ENCODE results near the gene SMYD3.
A peak's percentile ranks its signal among the peaks of the same experiment; 100 is the strongest.

The SMYD3 gene

GRCh38 chr1:246397046-246397445, 110.0 kb downstream of the SMYD3 start:
- H3K27me3 Mint-ChIP-seq, result no peaks in the 10 kb centered on the region
- H3K4me3 Mint-ChIP-seq, result no peak overlapping the region
- H3K4me1 Mint-ChIP-seq, result peaks cover 7% of the 10 kb centered on the region
- no peak overlapping the region for H3K27ac Mint-ChIP-seq
- peaks cover 3% of the 10 kb centered on the region for H3K9me3 Mint-ChIP-seq
- ATAC-seq (ENCODE audit: low read depth) (no peak), DNase-seq (ENCODE audit: low spot score in 2 of 2) (no peak)
- H3K36me3 Mint-ChIP-seq, result peaks cover 18% of the 10 kb centered on the region

GRCh38 chr1:246396322-246396721, 110.8 kb downstream of the SMYD3 start:
- Mint-ChIP-seq H3K4me1 (peaks cover 7% of the 10 kb centered on the region), H3K36me3 (peaks cover 25% of the 10 kb centered on the region), H3K9me3 (peaks cover 7% of the 10 kb centered on the region), H3K4me3 (no peak overlapping the region), H3K27ac (no peak overlapping the region), H3K27me3 (no peaks in the 10 kb centered on the region)
- DNase-seq (ENCODE audit: low spot score in 2 of 2) (no peak), ATAC-seq (ENCODE audit: low read depth) (no peak)

- no peak for ATAC-seq (ENCODE audit: low read depth)
Observed at GRCh38 chr1:246394121-246394520, 113.0 kb downstream of the SMYD3 start.

GRCh38 chr1:246390855-246391254, 116.2 kb downstream of the SMYD3 start:
- DNase-seq (ENCODE audit: low spot score in 2 of 2), result no peak
- Mint-ChIP-seq H3K27ac (no peak overlapping the region), H3K4me1 (peaks cover 4% of the 10 kb centered on the region), H3K27me3 (no peaks in the 10 kb centered on the region), H3K4me3 (peak overlapping the region; percentile 1), H3K36me3 (peaks cover 25% of the 10 kb centered on the region), H3K9me3 (peaks cover 12% of the 10 kb centered on the region)
- ATAC-seq (ENCODE audit: low read depth), result no peak

More at GRCh38 chr1:246394121-246394520, 113.0 kb downstream of the SMYD3 start:
- DNase-seq (ENCODE audit: low spot score in 2 of 2), result no peak
- no peak overlapping the region for H3K27ac Mint-ChIP-seq
- peaks cover 7% of the 10 kb centered on the region for H3K4me1 Mint-ChIP-seq
- no peaks in the 10 kb centered on the region for H3K27me3 Mint-ChIP-seq
- H3K4me3 Mint-ChIP-seq, result no peak overlapping the region
- peaks cover 29% of the 10 kb centered on the region for H3K36me3 Mint-ChIP-seq
- H3K9me3 Mint-ChIP-seq, result peaks cover 12% of the 10 kb centered on the region

- Mint-ChIP-seq H3K9me3 (no peaks in the 10 kb centered on the region), H3K27me3 (no peaks in the 10 kb centered on the region), H3K4me3 (no peak overlapping the region), H3K27ac (no peak overlapping the region), H3K4me1 (peaks cover 2% of the 10 kb centered on the region), H3K36me3 (no peaks in the 10 kb centered on the region)
- ATAC-seq (ENCODE audit: low read depth), result no peak
- DNase-seq (ENCODE audit: low spot score in 2 of 2), result no peak
Observed at GRCh38 chr1:246384616-246385015, 122.5 kb downstream of the SMYD3 start.

GRCh38 chr1:246383791-246384190, 123.3 kb downstream of the SMYD3 start:
- Mint-ChIP-seq H3K27ac (no peak overlapping the region), H3K9me3 (no peaks in the 10 kb centered on the region), H3K4me3 (no peak overlapping the region), H3K27me3 (no peaks in the 10 kb centered on the region), H3K4me1 (peaks cover 2% of the 10 kb centered on the region), H3K36me3 (no peaks in the 10 kb centered on the region)
- ATAC-seq (ENCODE audit: low read depth), result no peak
- no peak for DNase-seq (ENCODE audit: low spot score in 2 of 2)

GRCh38 chr1:246383239-246383589, 123.9 kb downstream of the SMYD3 start:
- Mint-ChIP-seq H3K9me3 (no peaks in the 10 kb centered on the region), H3K36me3 (no peaks in the 10 kb centered on the region), H3K4me3 (no peak overlapping the region), H3K27ac (no peak overlapping the region), H3K4me1 (peaks cover 2% of the 10 kb centered on the region), H3K27me3 (no peaks in the 10 kb centered on the region)
- DNase-seq (ENCODE audit: low spot score in 2 of 2) (no peak), ATAC-seq (ENCODE audit: low read depth) (no peak)

- Mint-ChIP-seq H3K9me3 (no peaks in the 10 kb centered on the region), H3K4me1 (peaks cover 7% of the 10 kb centered on the region), H3K27ac (no peak overlapping the region), H3K4me3 (no peak overlapping the region), H3K27me3 (no peaks in the 10 kb centered on the region), H3K36me3 (no peaks in the 10 kb centered on the region)
- DNase-seq (ENCODE audit: low spot score in 2 of 2), result no peak
- ATAC-seq (ENCODE audit: low read depth), result no peak
Observed at GRCh38 chr1:246382589-246383238, 124.4 kb downstream of the SMYD3 start.

GRCh38 chr1:246381452-246381851, 125.6 kb downstream of the SMYD3 start:
- Mint-ChIP-seq H3K27me3 (no peaks in the 10 kb centered on the region), H3K9me3 (no peaks in the 10 kb centered on the region), H3K27ac (no peak overlapping the region), H3K4me3 (no peak overlapping the region), H3K4me1 (peaks cover 9% of the 10 kb centered on the region), H3K36me3 (no peaks in the 10 kb centered on the region)
- DNase-seq (ENCODE audit: low spot score in 2 of 2), result no peak
- ATAC-seq (ENCODE audit: low read depth), result no peak

- H3K27ac Mint-ChIP-seq, result no peak overlapping the region
- no peaks in the 10 kb centered on the region for H3K36me3 Mint-ChIP-seq
- H3K9me3 Mint-ChIP-seq, result no peaks in the 10 kb centered on the region
- H3K27me3 Mint-ChIP-seq, result no peaks in the 10 kb centered on the region
- DNase-seq (ENCODE audit: low spot score in 2 of 2), result no peak
- no peak overlapping the region for H3K4me3 Mint-ChIP-seq
- ATAC-seq (ENCODE audit: low read depth), result no peak
- H3K4me1 Mint-ChIP-seq, result peaks cover 8% of the 10 kb centered on the region
Observed at GRCh38 chr1:246377625-246378153, 129.4 kb downstream of the SMYD3 start.

GRCh38 chr1:246373828-246374569, 133.1 kb downstream of the SMYD3 start:
- Mint-ChIP-seq H3K4me3 (no peak overlapping the region), H3K36me3 (no peaks in the 10 kb centered on the region), H3K4me1 (peaks cover 6% of the 10 kb centered on the region), H3K27me3 (no peaks in the 10 kb centered on the region), H3K9me3 (no peaks in the 10 kb centered on the region), H3K27ac (peak overlapping the region; percentile 53)
- ATAC-seq (ENCODE audit: low read depth) (no peak), DNase-seq (ENCODE audit: low spot score in 2 of 2) (no peak)

GRCh38 chr1:246372559-246372958, 134.5 kb downstream of the SMYD3 start:
- Mint-ChIP-seq H3K4me3 (no peak overlapping the region), H3K36me3 (no peaks in the 10 kb centered on the region), H3K4me1 (peaks cover under 1% of the 10 kb centered on the region), H3K9me3 (no peaks in the 10 kb centered on the region), H3K27me3 (no peaks in the 10 kb centered on the region), H3K27ac (no peak overlapping the region)
- no peak for ATAC-seq (ENCODE audit: low read depth)
- DNase-seq (ENCODE audit: low spot score in 2 of 2), result no peak

- Mint-ChIP-seq H3K36me3 (peaks cover 1% of the 10 kb centered on the region), H3K27ac (no peak overlapping the region), H3K9me3 (no peaks in the 10 kb centered on the region), H3K27me3 (no peaks in the 10 kb centered on the region), H3K4me3 (no peak overlapping the region), H3K4me1 (peaks cover 16% of the 10 kb centered on the region)
- ATAC-seq (ENCODE audit: low read depth) (no peak), DNase-seq (ENCODE audit: low spot score in 2 of 2) (no peak)
Observed at GRCh38 chr1:246367041-246367440, 140.0 kb downstream of the SMYD3 start.

GRCh38 chr1:246365708-246366107, 141.4 kb downstream of the SMYD3 start:
- DNase-seq (ENCODE audit: low spot score in 2 of 2) (no peak), ATAC-seq (ENCODE audit: low read depth) (peak; percentile 31)
- no peaks in the 10 kb centered on the region for H3K27me3 Mint-ChIP-seq
- H3K27ac Mint-ChIP-seq, result peak overlapping the region; percentile 62
- peaks cover 8% of the 10 kb centered on the region for H3K36me3 Mint-ChIP-seq
- peaks cover 16% of the 10 kb centered on the region for H3K4me1 Mint-ChIP-seq
- peaks cover 5% of the 10 kb centered on the region for H3K9me3 Mint-ChIP-seq
- no peak overlapping the region for H3K4me3 Mint-ChIP-seq
